ENCODE results near the gene MAP4K3. TPM values are rescaled to one million over a fixed set of nuclear protein-coding genes. Genes with fewer than 3 reads are reported as not detected.
A peak's percentile ranks its signal among the peaks of the same experiment; 100 is the strongest.

Gene MAP4K3
- polyA plus RNA-seq, 2 of the 4 experiments (the other 2 are of a cell fraction), result 15.8 to 44.6 TPM

GRCh38 chr2:39451954-39452353 is 14.9 kb upstream of the MAP4K3 start:
- Histone ChIP-seq H3K4me2 (no peak overlapping the region), H3K4me1 (peaks cover 13% of the 10 kb centered on the region), H3K9me3 (no peaks in the 10 kb centered on the region), H3K27ac (no peak overlapping the region), H3K4me3 (no peak overlapping the region)
- no peak for DNase-seq (ENCODE audit: low read depth in 1 of 2, low spot score in 1 of 2)
- TF ChIP-seq HOXA7 (CRISPR knock-in tag; IDR thresholded peaks at IDR 0.05), result no peak
- TF ChIP-seq POLR2A (IDR thresholded peaks at IDR 0.05; ENCODE audit: low read length), result no peak
- no peak for TF ChIP-seq MAFK (IDR thresholded peaks at IDR 0.05; ENCODE audit: partially characterized antibody)
- TF ChIP-seq, protein P1, sequence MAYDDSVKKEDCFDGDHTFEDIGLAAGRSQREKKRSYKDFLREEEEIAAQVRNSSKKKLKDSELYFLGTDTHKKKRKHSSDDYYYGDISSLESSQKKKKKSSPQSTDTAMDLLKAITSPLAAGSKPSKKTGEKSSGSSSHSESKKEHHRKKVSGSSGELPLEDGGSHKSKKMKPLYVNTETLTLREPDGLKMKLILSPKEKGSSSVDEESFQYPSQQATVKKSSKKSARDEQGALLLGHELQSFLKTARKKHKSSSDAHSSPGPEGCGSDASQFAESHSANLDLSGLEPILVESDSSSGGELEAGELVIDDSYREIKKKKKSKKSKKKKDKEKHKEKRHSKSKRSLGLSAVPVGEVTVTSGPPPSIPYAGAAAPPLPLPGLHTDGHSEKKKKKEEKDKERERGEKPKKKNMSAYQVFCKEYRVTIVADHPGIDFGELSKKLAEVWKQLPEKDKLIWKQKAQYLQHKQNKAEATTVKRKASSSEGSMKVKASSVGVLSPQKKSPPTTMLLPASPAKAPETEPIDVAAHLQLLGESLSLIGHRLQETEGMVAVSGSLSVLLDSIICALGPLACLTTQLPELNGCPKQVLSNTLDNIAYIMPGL (CRISPR knock-in tag; IDR thresholded peaks at IDR 0.05; ENCODE audit: borderline replicate concordance), result no peak
- no peak for TF ChIP-seq ZFP36 (IDR thresholded peaks at IDR 0.05; ENCODE audit: borderline replicate concordance, partially characterized antibody)
- no peak for TF ChIP-seq EHMT2 (IDR thresholded peaks at IDR 0.05; ENCODE audit: low read depth)
- no peak for TF ChIP-seq REST (IDR thresholded peaks at IDR 0.05)
- no peak for TF ChIP-seq KDM1A (IDR thresholded peaks at IDR 0.05; ENCODE audit: low read depth)
- TF ChIP-seq HOXB13 (CRISPR knock-in tag; IDR thresholded peaks at IDR 0.05; ENCODE audit: low read depth), result no peak
- TF ChIP-seq HEYL (CRISPR knock-in tag; IDR thresholded peaks at IDR 0.05), result no peak
- TF ChIP-seq CHD4 (IDR thresholded peaks at IDR 0.05; ENCODE audit: borderline replicate concordance), result no peak
- FAIRE-seq, result no peak
- no peak for ATAC-seq
- ChIA-PET CTCF (interaction anchor here (0.6 to 1.8 kb wide), 2 partner anchors 11 to 68 kb away, joined by 3 to 4 read pairs; no protein-coding TSS in a partner anchor), POLR2A (no interaction called here)

DNA sequence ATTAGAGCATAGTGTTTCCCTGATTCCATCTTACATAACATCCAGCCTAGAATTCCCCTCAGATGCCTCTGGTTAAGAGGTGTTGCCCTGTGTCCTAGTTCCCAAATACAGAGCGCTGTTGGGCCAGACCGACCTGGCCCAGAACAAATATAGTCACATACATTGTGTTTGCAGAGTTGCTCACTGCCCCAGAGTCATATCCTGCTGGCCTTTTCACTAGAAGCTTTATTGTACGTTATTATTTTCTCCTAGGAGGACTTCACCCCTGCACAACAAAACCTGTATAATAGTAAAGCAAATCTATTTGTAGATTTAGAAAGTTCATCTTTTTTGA is 11.1 kb upstream of the MAP4K3 start:
- peaks cover 13% of the 10 kb centered on the region for H3K4me1 ChIP-seq
- FAIRE-seq, result no peak
- H3K27ac ChIP-seq, result peak overlapping the region; percentile 46 to 48; a peak in 5 of 6 replicates
- no peak overlapping the region for H3K4me3 ChIP-seq
- ChIA-PET CTCF (interaction anchor here (0.6 kb wide), 1 partner anchor 46 kb away, joined by 3 read pairs; no protein-coding TSS in a partner anchor), POLR2A (no interaction called here)
- 15% methylated on average over 3 of the region's 3 CpGs for WGBS (ENCODE audit: missing lambda C conversion rate)
- ATAC-seq, result peak; percentile 83 to 94
- peak in 1 of 2 experiments; percentile 55 for DNase-seq (ENCODE audit: low read depth in 1 of 2, low spot score in 1 of 2)
- TF ChIP-seq FOSL2 (IDR thresholded peaks at IDR 0.05) (no peak), FOSL2 (CRISPR knock-in tag; IDR thresholded peaks at IDR 0.05) (peak; percentile 49; the same call in 1 of the 2 replicates)
- TF ChIP-seq, protein P2, sequence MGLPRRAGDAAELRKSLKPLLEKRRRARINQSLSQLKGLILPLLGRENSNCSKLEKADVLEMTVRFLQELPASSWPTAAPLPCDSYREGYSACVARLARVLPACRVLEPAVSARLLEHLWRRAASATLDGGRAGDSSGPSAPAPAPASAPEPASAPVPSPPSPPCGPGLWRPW (IDR thresholded peaks at IDR 0.05), result no peak
- H3K4me2 ChIP-seq, result peak overlapping the region; percentile 55
- peaks cover 6% of the 10 kb centered on the region; the same call in 2 of the 3 replicates for H3K9me3 ChIP-seq

- DNase-seq (ENCODE audit: low read depth in 1 of 2, low spot score in 1 of 2) (no peak), FAIRE-seq (no peak), ATAC-seq (peak; percentile 66 to 80)
- CTCF ChIA-PET, result no interaction called here
- TF ChIP-seq, protein P3, sequence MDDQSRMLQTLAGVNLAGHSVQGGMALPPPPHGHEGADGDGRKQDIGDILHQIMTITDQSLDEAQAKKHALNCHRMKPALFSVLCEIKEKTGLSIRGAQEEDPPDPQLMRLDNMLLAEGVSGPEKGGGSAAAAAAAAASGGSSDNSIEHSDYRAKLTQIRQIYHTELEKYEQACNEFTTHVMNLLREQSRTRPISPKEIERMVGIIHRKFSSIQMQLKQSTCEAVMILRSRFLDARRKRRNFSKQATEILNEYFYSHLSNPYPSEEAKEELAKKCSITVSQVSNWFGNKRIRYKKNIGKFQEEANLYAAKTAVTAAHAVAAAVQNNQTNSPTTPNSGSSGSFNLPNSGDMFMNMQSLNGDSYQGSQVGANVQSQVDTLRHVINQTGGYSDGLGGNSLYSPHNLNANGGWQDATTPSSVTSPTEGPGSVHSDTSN (IDR thresholded peaks at IDR 0.05), result no peak
- TF ChIP-seq FOSL2 (IDR thresholded peaks at IDR 0.05) (no peak), FOSL2 (CRISPR knock-in tag; IDR thresholded peaks at IDR 0.05) (peak; percentile 16; the same call in 1 of the 2 replicates), ZC3H11A (IDR thresholded peaks at IDR 0.05) (no peak)
- Histone ChIP-seq H3K27ac (peak overlapping the region; percentile 46 to 48; a peak in 5 of 6 replicates), H3K4me2 (peak overlapping the region; percentile 55), H3K9me3 (peaks cover 9% of the 10 kb centered on the region), H3K4me1 (peaks cover 13% of the 10 kb centered on the region), H3K4me3 (no peak overlapping the region)
- POLR2A ChIA-PET, result interaction anchor here (0.8 kb wide), 1 partner anchor 10 kb away, joined by 4 read pairs; the partner anchor contains the start of gene MAP4K3
- 62% methylated on average over 6 of the region's 6 CpGs for WGBS (ENCODE audit: missing lambda C conversion rate)
Measured at GRCh38 chr2:39447266-39448168, 10.4 kb upstream of the MAP4K3 start.
